ENCODE results near the gene ZNF343.

GRCh38 chr20:2449386-2449785 lies 59.3 kb downstream of the ZNF343 start:
- no peak for TF ChIP-seq CTCF (IDR thresholded peaks at IDR 0.05)
- no peak for TF ChIP-seq POLR2A (IDR thresholded peaks at IDR 0.05)
